ENCODE results near the gene DCLK2.

The DCLK2 gene

DNA sequence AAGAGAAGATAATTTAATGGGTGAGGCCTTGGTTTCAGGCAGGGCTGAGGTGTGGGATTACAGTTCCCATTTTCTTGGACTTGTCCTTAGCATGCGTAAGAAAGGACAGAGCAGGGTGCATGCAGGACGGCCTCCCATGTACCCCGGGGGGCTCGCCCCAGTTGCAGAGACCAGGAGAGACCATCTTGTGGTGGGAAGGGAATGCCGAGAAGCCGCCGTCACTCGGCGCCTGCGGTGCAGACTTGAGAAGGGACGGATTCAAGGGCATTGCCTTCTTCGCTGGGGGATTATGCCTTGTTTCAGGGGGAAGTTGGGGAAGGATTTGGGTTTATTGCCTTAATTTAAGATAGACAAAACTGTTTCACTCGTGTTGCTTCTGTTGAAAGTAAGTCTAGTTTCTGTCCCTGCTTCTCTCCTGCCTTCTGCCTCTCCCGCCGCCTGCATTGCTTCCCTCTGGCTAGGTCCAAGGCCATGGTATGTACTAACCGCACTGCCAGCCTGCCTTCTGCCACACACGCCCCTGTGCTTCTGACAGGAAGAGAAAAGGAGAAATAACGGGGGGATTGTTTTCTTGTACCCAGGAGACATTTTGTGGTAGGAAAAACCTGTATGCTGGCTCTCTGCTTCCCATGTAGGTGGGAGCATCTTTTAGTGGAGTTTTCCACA is 175.9 kb downstream of the DCLK2 start:
- no peaks in the 10 kb centered on the region for H3K36me3 ChIP-seq (ENCODE audit: insufficient read depth, low read length)
- H2AFZ ChIP-seq (ENCODE audit: low read length): no peak overlapping the region
- no peaks in the 10 kb centered on the region for H3K9me3 ChIP-seq (ENCODE audit: low read length)
- no peaks in the 10 kb centered on the region for H3K9me2 ChIP-seq (ENCODE audit: low read depth, low read length)
- no peaks in the 10 kb centered on the region for H3K79me2 ChIP-seq (ENCODE audit: insufficient read depth, low read length)
- no peak overlapping the region for H3K4me2 ChIP-seq (ENCODE audit: low read length)
- no peak overlapping the region for H3K27ac ChIP-seq (ENCODE audit: low read depth, low read length, poor library complexity, severe bottlenecking)
- TF ChIP-seq EZH2 (IDR thresholded peaks at IDR 0.05; ENCODE audit: borderline replicate concordance, low read length): no peak
- TF ChIP-seq CTCF (IDR thresholded peaks at IDR 0.05; ENCODE audit: low read length): no peak
- H3K27me3 ChIP-seq (ENCODE audit: insufficient read depth, low read length): no peaks in the 10 kb centered on the region
- H3F3A ChIP-seq (ENCODE audit: insufficient read depth, low read length): 0 out of 2 replicates have a peak, but pooled peaks cover 5% of the 10 kb centered on the region
- no peak overlapping the region for H3K9ac ChIP-seq (ENCODE audit: low read length)
- H3K4me1 ChIP-seq (ENCODE audit: insufficient read depth, low read length, severe bottlenecking): no peaks in the 10 kb centered on the region
- no peak overlapping the region for H3K4me3 ChIP-seq (ENCODE audit: low read depth, low read length, poor library complexity, severe bottlenecking)
- no peaks in the 10 kb centered on the region for H4K20me1 ChIP-seq (ENCODE audit: insufficient read depth, low read length)

GRCh38 chr4:150255610-150256224 is 177.5 kb downstream of the DCLK2 start:
- no peak overlapping the region for H3K4me3 ChIP-seq (ENCODE audit: low read depth, low read length, poor library complexity, severe bottlenecking)
- no peaks in the 10 kb centered on the region for H3K9me3 ChIP-seq (ENCODE audit: low read length)
- no peaks in the 10 kb centered on the region for H3K27me3 ChIP-seq (ENCODE audit: insufficient read depth, low read length)
- no peak overlapping the region for H2AFZ ChIP-seq (ENCODE audit: low read length)
- no peaks in the 10 kb centered on the region for H4K20me1 ChIP-seq (ENCODE audit: insufficient read depth, low read length)
- no peaks in the 10 kb centered on the region for H3K9me2 ChIP-seq (ENCODE audit: low read depth, low read length)
- no peaks in the 10 kb centered on the region for H3K4me1 ChIP-seq (ENCODE audit: insufficient read depth, low read length, severe bottlenecking)
- no peaks in the 10 kb centered on the region for H3K36me3 ChIP-seq (ENCODE audit: insufficient read depth, low read length)
- H3K4me2 ChIP-seq (ENCODE audit: low read length): no peak overlapping the region
- H3F3A ChIP-seq (ENCODE audit: insufficient read depth, low read length): 0 out of 2 replicates have a peak, but pooled peaks cover 5% of the 10 kb centered on the region
- H3K9ac ChIP-seq (ENCODE audit: low read length): no peak overlapping the region
- TF ChIP-seq EZH2 (IDR thresholded peaks at IDR 0.05; ENCODE audit: borderline replicate concordance, low read length): no peak
- TF ChIP-seq CTCF (IDR thresholded peaks at IDR 0.05; ENCODE audit: low read length): no peak
- H3K79me2 ChIP-seq (ENCODE audit: insufficient read depth, low read length): no peaks in the 10 kb centered on the region
- no peak overlapping the region for H3K27ac ChIP-seq (ENCODE audit: low read depth, low read length, poor library complexity, severe bottlenecking)

GRCh38 chr4:150256225-150256620 is 178.0 kb downstream of the DCLK2 start:
- H3K9ac ChIP-seq (ENCODE audit: low read length): no peak overlapping the region
- H3K27ac ChIP-seq (ENCODE audit: low read depth, low read length, poor library complexity, severe bottlenecking): no peak overlapping the region
- H3K9me3 ChIP-seq (ENCODE audit: low read length): no peaks in the 10 kb centered on the region
- H3K4me3 ChIP-seq (ENCODE audit: low read depth, low read length, poor library complexity, severe bottlenecking): no peak overlapping the region
- no peak overlapping the region for H3K4me2 ChIP-seq (ENCODE audit: low read length)
- no peaks in the 10 kb centered on the region for H3K4me1 ChIP-seq (ENCODE audit: insufficient read depth, low read length, severe bottlenecking)
- no peaks in the 10 kb centered on the region for H3K36me3 ChIP-seq (ENCODE audit: insufficient read depth, low read length)
- no peaks in the 10 kb centered on the region for H3K79me2 ChIP-seq (ENCODE audit: insufficient read depth, low read length)
- no peaks in the 10 kb centered on the region for H3K9me2 ChIP-seq (ENCODE audit: low read depth, low read length)
- no peaks in the 10 kb centered on the region for H4K20me1 ChIP-seq (ENCODE audit: insufficient read depth, low read length)
- 0 out of 2 replicates have a peak, but pooled peaks cover 5% of the 10 kb centered on the region for H3F3A ChIP-seq (ENCODE audit: insufficient read depth, low read length)
- H3K27me3 ChIP-seq (ENCODE audit: insufficient read depth, low read length): no peaks in the 10 kb centered on the region
- H2AFZ ChIP-seq (ENCODE audit: low read length): no peak overlapping the region
- TF ChIP-seq CTCF (IDR thresholded peaks at IDR 0.05; ENCODE audit: low read length) (no peak), EZH2 (IDR thresholded peaks at IDR 0.05; ENCODE audit: borderline replicate concordance, low read length) (no peak)

Measured in OCI-LY1 (cell line).